GM10248 (cell line): ENCODE measurements around the gene ZIK1.

Source experiments
- CTCF ChIA-PET: fragments of 300-600 bp; sonication (Branson Sonifier 250); formaldehyde crosslinking; extraction: SDS; loops from one replicate; lab custom pipeline; 2021; ENCODE audit warnings: antibody characterized with exemption; lab: Yijun Ruan, JAX
- POLR2A ChIA-PET: fragments of 350-650 bp; sonication (Branson Sonifier 250); formaldehyde crosslinking; extraction: SDS; loops from one replicate; lab custom pipeline; 2020; ENCODE audit warnings: antibody characterized with exemption; lab: Yijun Ruan, JAX
- DNase-seq: peaks from one replicate; pipeline ENCODE4 v3.0.0; 2012; ENCODE audit errors: extremely low spot score
- CTCF ChIP-seq: IDR thresholded peaks from 2 replicates; pipeline ENCODE4 v1.5.1; 2012; ENCODE audit warnings: mild to moderate bottlenecking, low read depth; ENCODE audit errors: extremely low read depth, missing control alignments, control extremely low read depth

Gene ZIK1

DNA sequence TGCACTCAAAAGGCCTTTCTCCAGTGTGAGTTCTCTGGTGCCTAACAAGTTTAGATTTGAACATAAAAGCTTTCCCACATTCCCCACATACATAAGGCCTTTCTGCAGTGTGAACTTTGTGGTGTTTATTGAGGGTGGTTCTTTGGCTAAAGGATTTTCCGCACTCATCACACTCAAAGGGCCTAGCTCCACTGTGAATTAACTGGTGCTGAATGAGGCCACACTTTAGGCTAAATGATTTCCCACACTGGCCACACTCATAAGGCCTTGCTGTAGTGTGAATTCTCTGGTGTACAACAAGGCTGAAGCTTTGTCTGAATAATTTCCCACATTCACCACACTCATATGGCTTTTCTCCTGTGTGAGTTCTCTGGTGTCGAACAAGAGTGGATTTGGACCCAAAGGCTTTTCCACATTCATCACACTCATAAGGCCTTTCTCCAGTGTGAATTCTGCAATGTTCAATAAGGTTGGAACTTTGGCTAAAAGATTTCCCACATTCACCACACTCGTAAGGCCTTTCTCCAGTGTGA lies 11.5 kb upstream of the ZIK1 start:
- no peak for TF ChIP-seq CTCF
- ChIA-PET CTCF (no interaction called here), POLR2A (no interaction called here)
- DNase-seq, result no peak

DNA sequence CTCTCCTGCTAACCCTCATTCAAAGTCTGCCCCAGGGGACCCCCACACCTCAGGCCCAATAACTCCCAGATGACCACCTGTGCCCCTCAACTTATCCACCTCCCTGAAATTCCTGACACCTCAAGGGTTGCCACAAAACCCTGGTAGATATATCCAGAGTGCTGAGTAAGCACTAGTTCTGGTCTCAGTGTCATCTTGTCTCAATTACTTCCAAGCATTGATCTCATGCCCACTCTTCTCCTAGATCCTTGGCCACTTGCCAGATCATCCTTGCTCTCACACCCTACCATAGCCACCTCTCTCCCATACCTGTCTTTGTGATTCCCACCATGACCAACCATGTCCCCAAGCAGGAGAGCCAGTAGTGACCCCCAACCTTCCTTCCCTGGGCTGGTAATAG lies 7.3 kb upstream of the ZIK1 start:
- CTCF ChIA-PET, result no interaction called here
- TF ChIP-seq CTCF, result no peak
- DNase-seq, result no peak
- POLR2A ChIA-PET, result no interaction called here

DNA sequence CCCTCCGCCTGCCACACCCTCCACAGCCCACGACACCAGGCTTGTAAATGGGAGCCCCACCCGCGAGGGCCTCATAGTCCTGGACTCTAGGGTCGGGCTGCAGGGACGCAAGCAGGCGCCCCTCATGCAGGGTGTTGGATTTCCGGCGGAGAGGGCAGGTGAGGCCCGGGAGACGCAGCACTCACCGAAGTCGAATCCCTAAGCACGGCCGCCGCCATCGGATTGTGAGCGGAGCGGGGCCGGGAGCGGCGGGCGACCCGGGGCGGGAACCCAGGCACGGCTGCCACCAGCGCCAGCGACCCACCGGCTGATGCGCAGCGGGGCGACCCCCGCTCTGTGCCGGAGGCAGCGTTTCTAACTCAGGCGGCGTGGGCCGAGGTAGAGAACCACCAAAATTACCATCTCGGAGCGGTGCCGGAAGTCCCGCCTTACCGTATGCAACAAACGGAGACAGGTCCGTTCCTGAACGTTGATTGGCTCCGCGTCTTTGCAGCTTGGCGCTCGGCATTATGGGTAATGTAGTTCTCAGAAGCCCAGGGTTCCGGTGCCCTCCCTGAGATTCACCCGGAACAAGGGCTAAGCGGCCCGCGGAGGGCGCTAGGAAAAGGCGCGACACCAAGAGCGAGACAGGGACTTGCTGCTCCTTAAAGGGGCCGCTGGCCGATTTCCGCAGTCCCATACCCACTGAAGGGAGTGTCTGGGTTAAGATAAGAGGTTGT lies 5.3 kb upstream of the ZIK1 start, which contains the start of gene ZNF416:
TSS of gene ZNF416 (minus strand) at position 425 of the 719 bp plus-strand sequence. CDS start at position 218, 207 bp downstream.
- CTCF ChIA-PET, result no interaction called here
- POLR2A ChIA-PET, result no interaction called here
- TF ChIP-seq CTCF, result peak; percentile 40
- DNase-seq, result peak; percentile 99

DNA sequence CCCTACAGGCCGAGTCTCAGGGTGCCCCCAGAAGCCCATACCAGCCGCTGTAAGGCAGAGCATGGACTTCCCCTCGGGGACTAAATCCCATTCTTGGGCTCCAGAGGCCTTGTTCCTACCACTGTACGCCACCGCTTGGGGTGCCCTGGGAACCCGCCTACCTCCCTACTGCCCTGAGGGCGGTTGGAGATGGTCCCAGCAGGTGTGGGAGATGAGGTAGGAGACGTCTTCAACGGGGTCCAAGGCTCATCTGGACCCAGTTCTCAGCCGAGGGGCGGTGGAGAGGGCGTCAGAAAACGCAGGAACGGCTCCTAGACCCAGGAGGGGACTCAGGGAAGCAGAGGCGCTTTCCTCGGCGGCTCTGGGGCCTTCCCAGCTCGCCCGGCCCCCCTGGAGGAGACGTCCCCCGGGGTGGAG lies 833 bp upstream of the ZIK1 start:
- CTCF ChIA-PET, result interaction anchor here (1.4 kb wide), 1 partner anchor 314 kb away, joined by 3 read pairs; no protein-coding TSS in a partner anchor
- TF ChIP-seq CTCF, result no peak
- no peak for DNase-seq
- POLR2A ChIA-PET, result no interaction called here

- TF ChIP-seq CTCF, result no peak
- POLR2A ChIA-PET, result no interaction called here
- CTCF ChIA-PET, result no interaction called here
- DNase-seq, result no peak
Measured at GRCh38 chr19:57587529-57587928, 3.6 kb downstream of the ZIK1 start.

DNA sequence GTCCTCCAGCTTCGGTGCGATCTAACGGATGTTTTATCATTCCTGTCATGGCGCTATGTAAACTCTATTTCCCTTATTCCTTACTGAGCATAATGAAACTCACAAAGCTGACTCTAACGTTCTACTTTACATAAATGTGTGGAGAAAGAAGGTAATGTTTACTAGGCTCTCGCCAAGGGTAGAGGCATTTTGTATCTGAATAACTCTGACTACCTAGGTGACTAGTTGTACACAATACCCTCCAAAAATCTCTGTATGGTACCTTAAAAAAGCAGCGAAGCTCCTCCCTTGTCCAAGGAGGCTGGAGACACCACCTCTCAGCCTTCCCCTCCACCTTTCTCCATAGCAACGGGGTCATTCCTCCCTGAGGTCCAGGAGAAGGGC lies 15.4 kb downstream of the ZIK1 start:
- CTCF ChIA-PET, result no interaction called here
- TF ChIP-seq CTCF, result no peak
- DNase-seq, result no peak
- POLR2A ChIA-PET, result no interaction called here
